HG03064 (cell line): Measurements from ENCODE around the gene SPATA31E1.

Experiments
- ATAC-seq: cut with Tn5 transposase; IDR thresholded peaks from one replicate; pipeline ENCODE4 v1.9.1; 2021; ENCODE audit warnings: low read depth; ENCODE audit not compliant: unreplicated experiment

The SPATA31E1 gene

DNA sequence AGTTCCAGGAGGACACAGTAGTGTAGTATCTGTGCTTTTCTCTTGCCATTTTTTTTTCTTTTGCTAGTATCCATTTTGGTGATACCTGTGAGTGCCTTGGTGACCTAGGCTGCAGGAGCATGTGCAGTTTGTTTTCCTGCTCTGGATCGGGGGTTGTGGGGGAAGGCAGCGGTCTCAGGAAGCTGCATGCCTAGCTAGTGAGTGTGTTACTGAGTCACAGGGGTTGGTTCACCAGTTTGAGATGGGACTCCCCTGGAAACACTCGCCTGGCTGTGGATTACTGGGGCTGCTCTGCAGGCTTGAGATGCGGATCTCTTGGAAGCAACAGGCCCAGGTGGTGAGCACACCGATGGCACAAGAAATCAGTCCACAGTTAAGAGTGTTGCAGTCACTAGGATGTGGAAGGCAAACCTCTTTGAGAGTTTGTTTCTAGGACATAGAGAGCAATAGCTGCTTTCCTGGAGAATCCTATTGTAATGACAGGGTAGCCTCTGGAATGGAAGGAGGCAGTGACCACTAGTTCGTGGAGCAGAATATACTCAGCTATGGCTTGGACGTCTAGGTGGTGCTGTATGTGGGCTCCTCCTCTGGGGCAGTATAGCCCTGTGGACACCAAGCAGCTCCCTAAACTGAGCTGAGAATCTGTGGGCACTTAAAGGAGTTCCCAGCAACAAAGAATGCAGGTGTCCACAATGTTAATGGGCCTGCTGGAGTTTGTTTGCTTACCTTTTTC lies 20.0 kb upstream of the SPATA31E1 start:
- ATAC-seq: no peak

DNA sequence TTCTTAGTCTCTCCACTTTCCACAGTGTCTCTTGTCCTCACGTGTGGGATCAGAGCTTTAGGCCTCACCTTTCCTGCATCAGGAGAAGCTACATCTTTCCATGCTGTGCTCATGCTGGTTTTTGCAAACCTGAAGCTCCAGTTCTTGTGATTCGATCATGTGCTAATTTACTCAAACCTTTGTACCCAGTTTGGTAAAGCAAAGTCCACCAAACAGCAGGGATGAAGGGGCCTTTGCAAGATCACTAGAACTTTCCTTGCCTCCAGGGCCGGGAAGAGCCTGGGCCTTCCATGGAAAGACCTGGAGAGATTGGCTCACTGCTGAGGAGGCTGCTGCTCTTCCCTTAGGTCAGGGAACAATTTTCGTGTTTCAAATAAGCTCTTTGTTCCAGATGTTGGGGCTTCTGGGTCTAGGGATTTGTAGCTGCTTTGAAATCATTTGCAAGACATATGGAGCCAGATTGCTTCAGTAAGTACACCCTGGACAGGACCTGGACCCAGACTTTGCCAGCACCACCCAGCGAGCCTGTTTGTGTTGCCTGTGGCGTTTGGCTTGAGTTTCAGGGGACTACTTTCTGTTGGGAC lies 18.7 kb upstream of the SPATA31E1 start:
- ATAC-seq: no peak

- no peak for ATAC-seq
Observed at GRCh38 chr9:87864915-87865314, 17.8 kb upstream of the SPATA31E1 start.

- ATAC-seq: no peak
Observed at GRCh38 chr9:87865626-87866025, 17.1 kb upstream of the SPATA31E1 start.

- ATAC-seq: no peak
Observed at GRCh38 chr9:87867391-87867790, 15.3 kb upstream of the SPATA31E1 start.

DNA sequence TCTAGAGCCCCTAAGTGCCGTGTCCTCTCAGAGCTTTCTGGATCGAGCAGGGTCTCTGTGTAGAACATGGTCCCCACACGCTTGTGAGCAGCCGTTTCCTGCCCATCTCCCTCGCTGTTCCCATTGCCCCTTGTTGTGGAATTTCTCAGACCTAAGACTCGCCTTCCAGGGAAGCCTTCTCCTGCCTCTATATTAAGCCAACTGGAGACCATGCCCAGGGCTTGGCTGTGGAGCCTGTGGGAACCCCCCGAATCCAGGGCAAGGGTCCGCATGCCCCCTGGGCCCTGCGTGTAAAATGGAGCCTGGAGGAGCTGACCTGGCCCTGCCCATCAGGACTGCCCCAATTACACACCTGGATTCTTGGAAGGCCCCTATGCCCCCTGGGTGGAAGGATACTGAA lies 14.5 kb upstream of the SPATA31E1 start:
- ATAC-seq: no peak

DNA sequence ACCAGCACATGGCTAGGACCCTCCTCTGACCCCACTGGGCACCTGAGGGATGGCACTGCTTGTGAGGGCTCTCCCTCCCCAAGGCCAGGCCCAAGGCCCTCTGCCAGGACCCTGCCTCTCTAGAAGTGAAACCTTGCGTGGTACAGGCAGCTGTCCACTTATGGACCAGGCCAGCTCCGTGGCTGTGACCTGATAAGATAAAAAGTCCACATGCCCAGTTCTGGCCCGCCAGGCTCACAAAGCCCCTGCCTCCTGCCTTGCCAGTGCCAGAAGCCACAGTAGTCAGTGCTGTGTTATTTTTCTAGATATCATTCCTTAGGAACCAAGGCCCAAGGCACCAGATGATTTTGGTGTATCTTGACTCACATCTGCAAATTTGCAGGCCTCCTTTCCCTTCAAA lies 14.0 kb upstream of the SPATA31E1 start:
- ATAC-seq: no peak

GRCh38 chr9:87869082-87869481 lies 13.6 kb upstream of the SPATA31E1 start:
- no peak for ATAC-seq

- no peak for ATAC-seq
Observed at GRCh38 chr9:87871425-87872078, 11.1 kb upstream of the SPATA31E1 start.

DNA sequence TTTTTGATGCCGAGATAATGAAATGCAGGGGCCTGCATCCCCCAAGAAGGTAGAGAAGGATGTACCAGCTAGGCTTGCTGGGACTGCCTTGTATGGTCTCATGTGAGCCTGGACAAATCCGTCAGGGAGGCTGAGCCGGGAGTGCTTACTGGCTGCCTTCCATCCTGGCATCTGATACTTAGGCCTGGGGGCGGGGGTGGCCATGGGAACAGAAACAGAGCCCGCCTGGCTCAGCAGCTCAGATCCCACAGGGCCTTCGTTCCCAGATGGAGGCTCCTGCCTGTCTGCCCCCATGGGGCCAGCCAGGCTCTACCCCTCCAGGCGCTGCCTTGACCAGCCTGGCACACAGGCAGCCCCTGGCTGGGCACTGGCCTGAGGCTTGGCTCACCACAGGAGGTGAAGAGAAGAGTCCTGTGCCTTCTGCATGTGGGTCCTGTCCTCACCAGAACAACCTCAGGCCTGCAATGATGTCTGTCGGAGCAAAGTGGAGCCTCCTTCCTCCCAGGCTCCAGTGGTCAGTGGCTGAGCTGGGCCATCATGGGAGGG lies 10.5 kb upstream of the SPATA31E1 start:
- ATAC-seq: no peak

DNA sequence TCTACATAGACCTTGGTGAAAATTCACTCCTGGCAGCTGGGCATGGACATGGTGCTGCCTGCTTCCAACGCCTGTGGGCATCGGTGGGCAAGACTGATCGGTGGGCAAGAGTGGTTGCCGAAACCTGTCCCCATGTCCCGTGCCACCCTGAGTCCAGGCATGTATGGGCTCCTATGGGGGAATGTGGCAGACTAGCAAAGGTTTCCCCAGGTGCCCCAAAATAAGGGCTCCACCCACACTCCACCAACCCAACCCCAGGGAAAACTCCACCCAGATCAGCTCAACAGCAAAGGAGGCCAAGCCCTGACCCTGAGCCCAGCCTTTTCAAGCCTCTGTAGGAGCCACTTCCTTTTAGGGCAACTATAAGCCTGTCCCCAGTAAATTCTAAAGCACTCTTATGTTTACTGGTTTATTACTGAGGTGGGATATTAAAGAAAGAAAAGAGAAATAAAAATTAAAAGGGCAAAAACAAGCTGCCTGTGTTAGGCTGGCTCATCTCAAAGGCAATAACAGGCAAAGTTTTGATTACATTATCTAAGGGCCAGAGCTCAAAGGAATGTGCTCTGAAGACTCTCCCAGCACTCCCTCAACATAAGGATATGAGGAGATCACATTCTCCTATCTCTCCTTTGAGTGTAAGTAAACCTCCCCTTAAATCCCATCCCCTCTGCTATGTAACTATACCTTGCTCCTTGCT lies 8.9 kb upstream of the SPATA31E1 start:
- ATAC-seq: no peak

- no peak for ATAC-seq
Observed at GRCh38 chr9:87874304-87874623, 8.4 kb upstream of the SPATA31E1 start.

GRCh38 chr9:87875060-87875459 lies 7.6 kb upstream of the SPATA31E1 start:
- ATAC-seq: no peak

- ATAC-seq: no peak
Observed at GRCh38 chr9:87875831-87876545, 6.7 kb upstream of the SPATA31E1 start.

GRCh38 chr9:87876708-87877107 lies 6.0 kb upstream of the SPATA31E1 start:
- ATAC-seq: no peak

DNA sequence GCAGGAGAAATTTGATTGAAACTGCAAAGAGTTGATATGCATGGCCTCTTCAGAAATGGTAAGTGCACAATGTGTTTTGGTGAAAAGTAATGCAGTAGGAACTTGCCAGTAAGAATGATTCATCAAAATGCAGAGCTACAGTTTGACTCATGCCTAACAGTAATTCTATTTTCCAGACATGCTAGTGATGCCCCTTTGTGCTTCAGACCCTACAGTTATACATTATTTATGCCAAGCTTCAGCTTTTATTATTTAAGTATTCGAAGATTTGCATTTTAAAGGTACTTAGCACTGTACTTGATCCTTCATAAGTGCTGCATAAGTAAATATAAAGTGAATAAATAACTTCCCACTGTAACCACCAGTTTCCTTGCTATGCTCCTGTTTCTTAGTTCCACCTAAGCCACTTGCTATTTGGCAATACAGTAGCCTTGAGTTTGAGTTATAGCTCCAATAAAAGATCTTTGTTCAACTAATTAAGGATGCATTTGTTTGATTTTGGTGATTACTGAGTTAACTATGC lies 3.6 kb upstream of the SPATA31E1 start:
- no peak for ATAC-seq

GRCh38 chr9:87880116-87880515 lies 2.6 kb upstream of the SPATA31E1 start:
- no peak for ATAC-seq

DNA sequence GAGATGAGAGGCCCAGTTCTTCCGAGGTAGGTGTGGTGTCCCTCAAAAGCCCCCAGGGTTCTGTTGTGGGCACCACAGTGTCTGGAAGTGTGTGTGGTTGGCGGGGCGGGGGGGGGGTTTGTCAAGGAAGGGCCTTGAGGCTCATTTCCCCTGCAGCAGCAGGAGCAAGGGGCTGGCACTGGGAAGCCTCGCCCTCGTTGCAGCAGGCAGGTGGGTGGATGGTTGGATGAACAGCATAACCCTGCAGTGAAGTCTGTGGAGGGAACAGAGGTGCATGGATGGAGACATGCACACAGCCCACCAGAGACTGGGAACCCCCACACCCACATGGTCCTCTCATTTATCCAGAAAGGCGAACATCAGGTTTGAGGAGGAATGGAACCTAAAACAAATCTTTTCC lies 2.0 kb upstream of the SPATA31E1 start:
- ATAC-seq: no peak

- ATAC-seq: no peak
Observed at GRCh38 chr9:87883274-87883673, 597 bp downstream of the SPATA31E1 start.

DNA sequence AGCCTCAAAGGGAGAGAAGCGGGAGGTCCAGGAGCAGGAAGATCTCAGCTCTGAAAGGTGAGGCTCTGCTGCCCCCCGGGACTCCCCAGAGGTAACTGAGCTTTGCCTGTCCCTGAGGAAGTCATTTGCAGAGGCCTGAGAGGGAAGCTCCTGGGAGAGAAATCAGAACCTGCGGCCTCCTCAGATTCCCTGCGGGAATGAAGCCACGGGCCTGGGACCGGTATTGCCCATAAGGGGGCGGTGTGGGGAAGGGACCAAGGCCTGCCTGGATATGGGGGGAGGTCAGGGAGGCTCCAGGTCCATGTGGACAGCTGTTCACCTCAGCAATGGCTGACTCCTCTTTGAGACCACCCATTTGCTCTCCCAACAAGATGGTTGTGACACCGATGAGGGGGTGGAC lies 1.3 kb downstream of the SPATA31E1 start:
- ATAC-seq: no peak
